AG04450 (cell line): Measurements from ENCODE around the gene PEX11B. TPM values are rescaled to one million over a fixed set of nuclear protein-coding genes. Genes with fewer than 3 reads are reported as not detected.

Experiments
- CTCF ChIA-PET: fragments of 300-600, 350-600 bp; formaldehyde crosslinking; extraction: SDS; loops from one replicate; lab custom pipeline; 2022; ENCODE audit warnings: antibody characterized with exemption, inconsistent platforms; lab: Charles Lee
- POLR2A ChIA-PET: fragments of 350-600 bp; formaldehyde crosslinking; extraction: SDS; loops from one replicate; lab custom pipeline; 2021; ENCODE audit warnings: antibody characterized with exemption, inconsistent platforms; lab: Yijun Ruan, JAX
- DNase-seq: peaks from one replicate; pipeline ENCODE4 v3.0.0-alpha.2; 2011; ENCODE audit warnings: low read depth, low spot score
- H3K27ac ChIP-seq: one replicate; pipeline ENCODE4 v1.5.1; 2012; ENCODE audit warnings: low read depth, low read length, control low read depth
- H3K27me3 ChIP-seq: one replicate; pipeline ENCODE4 v1.6.0; 2012; ENCODE audit warnings: low read length; ENCODE audit not compliant: control insufficient read depth, insufficient read depth
- H3K4me3 ChIP-seq: 2 replicates; pipeline ENCODE4 v1.5.1; 2011; ENCODE audit warnings: mild to moderate bottlenecking, low read depth, low read length, control low read depth
- H3K9me3 ChIP-seq: 2 replicates; pipeline ENCODE4 v1.5.1; 2012; ENCODE audit warnings: low read length; ENCODE audit not compliant: control insufficient read depth, insufficient read depth
- polyA plus RNA-seq: library from polyadenylated mRNA; depleted of rRNA; stranded (reverse); fragments of >200 nt; gene quantifications from 2 replicates; pipeline ENCODE4 v1.2.3, GENCODE V29; 2011
- TF ChIP-seq, protein P1 (sequence below): IDR thresholded peaks from 2 replicates; pipeline ENCODE4 v1.5.1; 2011; ENCODE audit warnings: low read depth, low read length, control low read depth, inconsistent platforms

PEX11B gene
- polyA plus RNA-seq, 1 experiment, result 51.1 TPM

GRCh38 chr1:145892486-145893087 lies 25.9 kb downstream of the PEX11B start:
- CTCF ChIA-PET, result interaction anchor here (0.9 to 5.1 kb wide), 26 partner anchors 10 to 142 kb away, joined by 3 to 133 read pairs (median 10); partner anchors contain the start of genes ANKRD34A, ITGA10, NUDT17 and PEX11B

GRCh38 chr1:145891587-145892485 lies 26.7 kb downstream of the PEX11B start:
- CTCF ChIA-PET, result interaction anchor here (0.6 to 5.1 kb wide), 32 partner anchors 11 to 152 kb away, joined by 3 to 133 read pairs (median 8); partner anchors contain the start of genes ANKRD34A, ITGA10, NUDT17 and PEX11B

More at GRCh38 chr1:145892486-145893087, 25.9 kb downstream of the PEX11B start:
- POLR2A ChIA-PET, result interaction anchor here (0.6 to 2.5 kb wide), 10 partner anchors 16 to 111 kb away, joined by 3 to 25 read pairs (median 8); partner anchors contain the start of genes ANKRD34A, NUDT17, PEX11B and PIAS3
- Histone ChIP-seq H3K27ac (peak overlapping the region; percentile 99), H3K27me3 (no peaks in the 10 kb centered on the region), H3K4me3 (peak overlapping the region; percentile 33), H3K9me3 (no peaks in the 10 kb centered on the region)
- peak; percentile 32 for DNase-seq
- TF ChIP-seq, protein P1, sequence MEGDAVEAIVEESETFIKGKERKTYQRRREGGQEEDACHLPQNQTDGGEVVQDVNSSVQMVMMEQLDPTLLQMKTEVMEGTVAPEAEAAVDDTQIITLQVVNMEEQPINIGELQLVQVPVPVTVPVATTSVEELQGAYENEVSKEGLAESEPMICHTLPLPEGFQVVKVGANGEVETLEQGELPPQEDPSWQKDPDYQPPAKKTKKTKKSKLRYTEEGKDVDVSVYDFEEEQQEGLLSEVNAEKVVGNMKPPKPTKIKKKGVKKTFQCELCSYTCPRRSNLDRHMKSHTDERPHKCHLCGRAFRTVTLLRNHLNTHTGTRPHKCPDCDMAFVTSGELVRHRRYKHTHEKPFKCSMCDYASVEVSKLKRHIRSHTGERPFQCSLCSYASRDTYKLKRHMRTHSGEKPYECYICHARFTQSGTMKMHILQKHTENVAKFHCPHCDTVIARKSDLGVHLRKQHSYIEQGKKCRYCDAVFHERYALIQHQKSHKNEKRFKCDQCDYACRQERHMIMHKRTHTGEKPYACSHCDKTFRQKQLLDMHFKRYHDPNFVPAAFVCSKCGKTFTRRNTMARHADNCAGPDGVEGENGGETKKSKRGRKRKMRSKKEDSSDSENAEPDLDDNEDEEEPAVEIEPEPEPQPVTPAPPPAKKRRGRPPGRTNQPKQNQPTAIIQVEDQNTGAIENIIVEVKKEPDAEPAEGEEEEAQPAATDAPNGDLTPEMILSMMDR, result no peak

DNA sequence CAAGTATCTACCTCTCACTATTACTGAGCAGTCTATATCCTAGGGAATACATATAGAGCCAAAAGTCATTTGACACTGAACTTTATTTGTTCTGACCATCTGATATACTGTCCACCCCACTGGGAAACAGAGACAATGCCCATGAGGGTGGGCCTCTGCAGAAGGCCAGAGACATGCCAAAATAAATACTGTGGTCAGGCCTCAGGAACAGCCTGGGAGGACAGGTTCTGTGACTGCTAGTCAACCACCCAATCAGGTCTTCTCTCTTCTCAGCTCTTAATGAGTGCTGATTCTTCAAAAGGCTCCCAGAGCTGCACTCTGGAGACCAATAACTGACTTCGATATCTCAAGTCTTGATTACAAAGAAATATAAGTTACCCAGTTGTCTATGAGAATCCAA lies 27.4 kb downstream of the PEX11B start:
- Histone ChIP-seq H3K4me3 (no peak overlapping the region), H3K27me3 (no peaks in the 10 kb centered on the region), H3K9me3 (no peaks in the 10 kb centered on the region), H3K27ac (peak overlapping the region; percentile 99)
- DNase-seq, result no peak
- TF ChIP-seq, protein P1, result no peak
- POLR2A ChIA-PET, result interaction anchor here (0.9 to 2.5 kb wide), 7 partner anchors 12 to 46 kb away, joined by 4 to 25 read pairs (median 8); partner anchors contain the start of genes NUDT17, PEX11B, PIAS3 and RBM8A
- CTCF ChIA-PET, result interaction anchor here (0.7 to 5.1 kb wide), 26 partner anchors 10 to 152 kb away, joined by 3 to 133 read pairs (median 10); partner anchors contain the start of genes ANKRD34A, ITGA10, NUDT17 and PEX11B

More at GRCh38 chr1:145891587-145892485, 26.7 kb downstream of the PEX11B start:
- TF ChIP-seq, protein P1, result peak; percentile 93
- Histone ChIP-seq H3K4me3 (peak overlapping the region; percentile 33), H3K9me3 (no peaks in the 10 kb centered on the region), H3K27ac (peak overlapping the region; percentile 99), H3K27me3 (no peaks in the 10 kb centered on the region)
- peak; percentile 98 for DNase-seq
- POLR2A ChIA-PET, result interaction anchor here (0.6 to 2.5 kb wide), 11 partner anchors 13 to 112 kb away, joined by 3 to 25 read pairs (median 7); partner anchors contain the start of genes ANKRD34A, NUDT17, PEX11B and PIAS3

GRCh38 chr1:145889722-145890121 lies 28.8 kb downstream of the PEX11B start:
- H3K4me3 ChIP-seq, result no peak overlapping the region

More at GRCh38 chr1:145889722-145890121, 28.8 kb downstream of the PEX11B start:
- H3K27me3 ChIP-seq, result no peaks in the 10 kb centered on the region
- H3K27ac ChIP-seq, result no peak overlapping the region
- POLR2A ChIA-PET, result no interaction called here
- DNase-seq, result no peak
- CTCF ChIA-PET, result interaction anchor here (5.1 kb wide), 1 partner anchor 19 kb away, joined by 133 read pairs; the partner anchor contains the start of gene ITGA10
- no peaks in the 10 kb centered on the region for H3K9me3 ChIP-seq
- TF ChIP-seq, protein P1, result no peak
